WTC11 (cell line): ENCODE results near the gene BRSK2. TPM values are rescaled to one million over a fixed set of nuclear protein-coding genes. Genes with fewer than 3 reads are reported as not detected.

Source experiments
- ATAC-seq: fragments of 200-7000 bp; cut with Tn5 transposase; 2 replicates; pipeline ENCODE4 v1.10.0; 2021; ENCODE audit warnings: mild to moderate bottlenecking, moderate library complexity
- CTCF ChIA-PET: fragments of 300-600 bp; sonication (Branson Sonifier 250); formaldehyde crosslinking; loops from one replicate; lab custom pipeline; 2021; ENCODE audit warnings: antibody characterized with exemption; lab: Charles Lee
- POLR2A ChIA-PET: fragments of 350-600 bp; sonication (Branson Sonifier 250); formaldehyde crosslinking; loops from one replicate; lab custom pipeline; 2021; ENCODE audit warnings: antibody characterized with exemption; lab: Charles Lee
- DNase-seq: peaks from one replicate; pipeline ENCODE4 v3.0.0; 2021; ENCODE audit warnings: low spot score
- H3K27ac Mint-ChIP-seq: 2 replicates; pipeline ENCODE4 v1.8.0; 2021; ENCODE audit warnings: mixed read lengths
- H3K27me3 Mint-ChIP-seq: 2 replicates; pipeline ENCODE4 v1.8.0; 2021; ENCODE audit warnings: low read depth, mild to moderate bottlenecking, moderate library complexity, mixed read lengths
- H3K36me3 Mint-ChIP-seq: 2 replicates; pipeline ENCODE4 v1.8.0; 2021; ENCODE audit warnings: mixed read lengths
- H3K4me1 Mint-ChIP-seq: 2 replicates; pipeline ENCODE4 v1.8.0; 2022; ENCODE audit warnings: mixed read lengths
- H3K4me3 Mint-ChIP-seq: 2 replicates; pipeline ENCODE4 v1.8.0; 2021; ENCODE audit warnings: mild to moderate bottlenecking, moderate library complexity, mixed read lengths
- H3K9me3 Mint-ChIP-seq: 2 replicates; pipeline ENCODE4 v1.8.0; 2021; ENCODE audit warnings: mixed read lengths
- AFF4 ChIP-seq: sonication (generic); formaldehyde crosslinking; IDR thresholded peaks from 2 replicates; pipeline ENCODE4 v1.8.1; 2023; ENCODE audit warnings: mild to moderate bottlenecking, missing genetic modification reagents, borderline replicate concordance
- ATF1 ChIP-seq: sonication (generic); formaldehyde crosslinking; IDR thresholded peaks from 2 replicates; pipeline ENCODE4 v1.8.1; 2023; ENCODE audit warnings: mild to moderate bottlenecking, moderate library complexity, missing genetic modification reagents
- ATF2 ChIP-seq: sonication (generic); formaldehyde crosslinking; IDR thresholded peaks from 2 replicates; pipeline ENCODE4 v1.8.1; 2022; ENCODE audit warnings: low read depth, missing genetic modification reagents, borderline replicate concordance
- CBFB ChIP-seq: sonication (generic); formaldehyde crosslinking; IDR thresholded peaks from 2 replicates; pipeline ENCODE4 v1.8.1; 2022; ENCODE audit warnings: mild to moderate bottlenecking, low read depth, missing genetic modification reagents
- CDX4 ChIP-seq: fragments of 250-450 bp; sonication (Bioruptor Pico); IDR thresholded peaks from 2 replicates; pipeline ENCODE4 v1.9.0; 2021; ENCODE audit warnings: moderate library complexity, mild to moderate bottlenecking, inconsistent platforms, borderline replicate concordance
- CTCF ChIP-seq: fragments of 200-600 bp; IDR thresholded peaks from 2 replicates; pipeline ENCODE4 v1.8.0; 2022; ENCODE audit warnings: antibody characterized with exemption
- E2F1 ChIP-seq: sonication (generic); formaldehyde crosslinking; IDR thresholded peaks from 2 replicates; pipeline ENCODE4 v1.8.0; 2022; ENCODE audit warnings: mild to moderate bottlenecking, missing genetic modification reagents
- ELF4 ChIP-seq: sonication (generic); formaldehyde crosslinking; IDR thresholded peaks from 2 replicates; pipeline ENCODE4 v1.8.1; 2022; ENCODE audit warnings: low read depth, mild to moderate bottlenecking, moderate library complexity, missing genetic modification reagents
- ETV6 ChIP-seq: sonication (generic); formaldehyde crosslinking; IDR thresholded peaks from 2 replicates; pipeline ENCODE4 v1.8.1; 2022; ENCODE audit warnings: mild to moderate bottlenecking, missing genetic modification reagents
- JAZF1 ChIP-seq: fragments of 250-450 bp; sonication (Bioruptor Pico); IDR thresholded peaks from 2 replicates; pipeline ENCODE4 v1.9.0; 2021; ENCODE audit warnings: moderate library complexity, mild to moderate bottlenecking, inconsistent platforms
- MAX ChIP-seq: sonication (generic); formaldehyde crosslinking; IDR thresholded peaks from 2 replicates; pipeline ENCODE4 v1.8.0; 2022; ENCODE audit warnings: mild to moderate bottlenecking, missing genetic modification reagents
- MYBL2 ChIP-seq: sonication (generic); formaldehyde crosslinking; IDR thresholded peaks from 2 replicates; pipeline ENCODE4 v1.8.1; 2023; ENCODE audit warnings: mild to moderate bottlenecking, moderate library complexity, missing genetic modification reagents
- NFYB ChIP-seq: sonication (generic); formaldehyde crosslinking; conservative IDR thresholded peaks from 2 replicates; pipeline ENCODE4 v1.8.0; 2022; ENCODE audit warnings: low read depth, missing genetic modification reagents
- OVOL2 ChIP-seq: fragments of 250-450 bp; sonication (Bioruptor Pico); IDR thresholded peaks from 2 replicates; pipeline ENCODE4 v1.9.0; 2021; ENCODE audit warnings: mild to moderate bottlenecking, borderline replicate concordance
- PREB ChIP-seq: sonication (generic); formaldehyde crosslinking; IDR thresholded peaks from 2 replicates; pipeline ENCODE4 v1.8.1; 2022; ENCODE audit warnings: mild to moderate bottlenecking, missing genetic modification reagents, moderate library complexity, borderline replicate concordance
- SMAD4 ChIP-seq: sonication (generic); formaldehyde crosslinking; IDR thresholded peaks from 2 replicates; pipeline ENCODE4 v1.8.0; 2022; ENCODE audit warnings: mild to moderate bottlenecking, missing genetic modification reagents
- TP53 ChIP-seq: sonication (generic); formaldehyde crosslinking; IDR thresholded peaks from 2 replicates; pipeline ENCODE4 v1.8.1; 2023; ENCODE audit warnings: mild to moderate bottlenecking, missing genetic modification reagents
- ZBTB43 ChIP-seq: sonication (generic); formaldehyde crosslinking; IDR thresholded peaks from 2 replicates; pipeline ENCODE4 v1.8.1; 2023; ENCODE audit warnings: mild to moderate bottlenecking, missing genetic modification reagents
- ZNF423 ChIP-seq: fragments of 250-450 bp; sonication (Bioruptor Pico); IDR thresholded peaks from 2 replicates; pipeline ENCODE4 v2.1.2; 2022; ENCODE audit warnings: mild to moderate bottlenecking, moderate library complexity
- total RNA-seq: library from RNA; stranded (reverse); gene quantifications from 3 replicates; pipeline ENCODE4 v1.2.3, GENCODE V29; 2021

BRSK2 gene
- total RNA-seq, 1 experiment from 2014 or later, result 34.5 TPM

GRCh38 chr11:1371026-1371325 lies 18.8 kb upstream of the BRSK2 start:
- peaks cover 15% of the 10 kb centered on the region for H3K36me3 Mint-ChIP-seq
- no peak overlapping the region for H3K27ac Mint-ChIP-seq
- ATAC-seq (no peak), DNase-seq (no peak)
- TF ChIP-seq OVOL2 (CRISPR knock-in tag) (no peak), CTCF (no peak), ETV6 (CRISPR knock-in tag) (no peak), ATF1 (CRISPR knock-in tag) (no peak), AFF4 (CRISPR knock-in tag) (no peak), MAX (CRISPR knock-in tag) (no peak), NFYB (no peak)
- CTCF ChIA-PET, result no interaction called here
- H3K9me3 Mint-ChIP-seq, result peaks cover 23% of the 10 kb centered on the region
- POLR2A ChIA-PET, result no interaction called here
- no peak overlapping the region for H3K4me3 Mint-ChIP-seq
- no peaks in the 10 kb centered on the region for H3K4me1 Mint-ChIP-seq
- H3K27me3 Mint-ChIP-seq, result peaks cover 7% of the 10 kb centered on the region

GRCh38 chr11:1371377-1371776 lies 18.4 kb upstream of the BRSK2 start:
- Mint-ChIP-seq H3K4me1 (no peaks in the 10 kb centered on the region), H3K27me3 (peaks cover 3% of the 10 kb centered on the region), H3K36me3 (peaks cover 11% of the 10 kb centered on the region), H3K4me3 (no peak overlapping the region), H3K27ac (no peak overlapping the region), H3K9me3 (peaks cover 19% of the 10 kb centered on the region)
- TF ChIP-seq E2F1 (CRISPR knock-in tag) (no peak), AFF4 (CRISPR knock-in tag) (no peak), TP53 (CRISPR knock-in tag) (no peak), ELF4 (CRISPR knock-in tag) (no peak), PREB (CRISPR knock-in tag) (no peak), SMAD4 (CRISPR knock-in tag) (no peak), MYBL2 (CRISPR knock-in tag) (no peak), CDX4 (CRISPR knock-in tag) (no peak), ZBTB43 (CRISPR knock-in tag) (no peak), ZNF423 (CRISPR knock-in tag) (no peak), JAZF1 (CRISPR knock-in tag) (no peak), CBFB (CRISPR knock-in tag) (no peak), ATF2 (CRISPR knock-in tag) (no peak)
- ChIA-PET CTCF (no interaction called here), POLR2A (no interaction called here)
- DNase-seq (no peak), ATAC-seq (no peak)
